GM23338 (cell line): ENCODE results near the gene RPL28. TPM values are rescaled to one million over a fixed set of nuclear protein-coding genes. Genes with fewer than 3 reads are reported as not detected.

Experiments
- ATAC-seq: fragments of 200-7000 bp; cut with Tn5 transposase; 3 replicates; pipeline ENCODE4 v1.9.1; 2020
- DNase-seq: peaks from one replicate; pipeline ENCODE4 v3.0.0-alpha.2; 2015; ENCODE audit warnings: low spot score
- H2AFZ ChIP-seq: fragments of 200-600 bp; sonication (generic); 2 replicates; pipeline ENCODE4 v1.8.0; 2016; ENCODE audit warnings: antibody characterized with exemption, mild to moderate bottlenecking, moderate library complexity
- H3F3A ChIP-seq: fragments of 200-600 bp; sonication (generic); replicated peaks from 2 replicates; pipeline ENCODE4 v1.8.0; 2017; ENCODE audit warnings: antibody characterized with exemption, mixed run types, low read depth
- H3K27ac ChIP-seq: fragments of 200-600 bp; sonication (generic); 2 replicates; pipeline ENCODE4 v1.6.1; 2016; ENCODE audit warnings: low read depth
- H3K27me3 ChIP-seq: fragments of 200-600 bp; sonication (generic); 2 replicates; pipeline ENCODE4 v1.8.0; 2016; ENCODE audit warnings: mild to moderate bottlenecking, mixed run types, moderate library complexity; ENCODE audit not compliant: insufficient read depth
- H3K36me3 ChIP-seq: fragments of 200-600 bp; sonication (generic); 2 replicates; pipeline ENCODE4 v1.8.0; 2016; ENCODE audit warnings: mild to moderate bottlenecking; ENCODE audit not compliant: insufficient read depth
- H3K4me1 ChIP-seq: fragments of 200-600 bp; sonication (generic); 2 replicates; pipeline ENCODE4 v1.8.0; 2016; ENCODE audit warnings: mild to moderate bottlenecking, moderate library complexity; ENCODE audit not compliant: insufficient read depth
- H3K4me2 ChIP-seq: fragments of 200-600 bp; sonication (generic); 2 replicates; pipeline ENCODE4 v1.7.1; 2017; ENCODE audit warnings: mixed run types
- H3K4me3 ChIP-seq: fragments of 200-600 bp; sonication (generic); 2 replicates; pipeline ENCODE4 v1.6.1; 2016; ENCODE audit warnings: mixed run types
- H3K79me2 ChIP-seq: fragments of 200-600 bp; sonication (generic); replicated peaks from 2 replicates; pipeline ENCODE4 v1.8.0; 2017; ENCODE audit warnings: mild to moderate bottlenecking; ENCODE audit not compliant: insufficient read depth
- H3K9me2 ChIP-seq: fragments of 200-600 bp; sonication (generic); 2 replicates; pipeline ENCODE4 v1.8.0; 2017; ENCODE audit not compliant: insufficient read depth
- H4K20me1 ChIP-seq: fragments of 200-600 bp; sonication (generic); replicated peaks from 2 replicates; pipeline ENCODE4 v1.8.0; 2017; ENCODE audit warnings: mild to moderate bottlenecking; ENCODE audit not compliant: insufficient read depth
- H3K27ac Mint-ChIP-seq: 2 replicates; pipeline ENCODE4 v1.8.0; 2020; ENCODE audit warnings: inconsistent platforms, mild to moderate bottlenecking, moderate library complexity, mixed read lengths
- H3K27me3 Mint-ChIP-seq: 3 replicates; pipeline ENCODE4 v1.8.0; 2022; ENCODE audit warnings: low read depth, mild to moderate bottlenecking, moderate library complexity, mixed read lengths, inconsistent platforms; ENCODE audit not compliant: insufficient read depth, poor library complexity
- H3K36me3 Mint-ChIP-seq: 3 replicates; pipeline ENCODE4 v1.8.0; 2021; ENCODE audit warnings: low read depth, mild to moderate bottlenecking, inconsistent platforms, moderate library complexity, mixed read lengths
- H3K4me1 Mint-ChIP-seq: 3 replicates; pipeline ENCODE4 v1.8.0; 2020; ENCODE audit warnings: mild to moderate bottlenecking, inconsistent platforms, mixed read lengths
- H3K4me3 Mint-ChIP-seq: 3 replicates; pipeline ENCODE4 v1.8.0; 2021; ENCODE audit warnings: moderate library complexity, mild to moderate bottlenecking, inconsistent platforms, mixed read lengths
- H3K9me3 Mint-ChIP-seq: 3 replicates; pipeline ENCODE4 v1.8.0; 2020; ENCODE audit warnings: moderate library complexity, mild to moderate bottlenecking, inconsistent platforms, mixed read lengths
- CREB1 ChIP-seq: fragments of 250-450 bp; sonication (Bioruptor Pico); IDR thresholded peaks from 2 replicates; pipeline ENCODE4 v1.5.0; 2020; ENCODE audit warnings: low read depth, mild to moderate bottlenecking, moderate library complexity
- CTCF ChIP-seq, 2 experiments: fragments of 200-600 bp in 1 of 2; sonication (generic) in 1 of 2; conservative IDR thresholded peaks; 2 replicates each; pipeline versions ENCODE4 v1.5.1 to v1.6.1; 2016 to 2017; ENCODE audit warnings: antibody characterized with exemption in 2 of 2, low read depth in 2 of 2, mild to moderate bottlenecking in 2 of 2, moderate library complexity in 1 of 2
- ETS1 ChIP-seq: IDR thresholded peaks from 2 replicates; pipeline ENCODE4 v1.6.1; 2016; ENCODE audit warnings: antibody characterized with exemption
- EZH2 ChIP-seq: fragments of 200-600 bp; sonication (generic); IDR thresholded peaks from one replicate; pipeline ENCODE4 v1.8.0; 2017; ENCODE audit warnings: antibody characterized with exemption, mild to moderate bottlenecking, low read depth; ENCODE audit not compliant: unreplicated experiment
- EZH2phosphoT487 ChIP-seq: fragments of 200-600 bp; sonication (generic); IDR thresholded peaks from one replicate; pipeline ENCODE4 v1.8.1; 2018; ENCODE audit warnings: antibody characterized with exemption; ENCODE audit not compliant: unreplicated experiment
- JUNB ChIP-seq: IDR thresholded peaks from one replicate; pipeline ENCODE4 v1.6.1; 2016; ENCODE audit warnings: antibody characterized with exemption; ENCODE audit not compliant: unreplicated experiment
- NANOG ChIP-seq: IDR thresholded peaks from 2 replicates; pipeline ENCODE4 v1.6.1; 2016; ENCODE audit warnings: antibody characterized with exemption, borderline replicate concordance
- POLR2AphosphoS5 ChIP-seq: IDR thresholded peaks from 2 replicates; pipeline ENCODE4 v1.6.1; 2016; ENCODE audit warnings: antibody characterized with exemption, low read depth
- REST ChIP-seq: IDR thresholded peaks from one replicate; pipeline ENCODE4 v1.6.1; 2018; ENCODE audit warnings: antibody characterized with exemption; ENCODE audit not compliant: unreplicated experiment
- STAT1 ChIP-seq: IDR thresholded peaks from one replicate; pipeline ENCODE4 v1.6.1; 2016; ENCODE audit warnings: antibody characterized with exemption; ENCODE audit not compliant: unreplicated experiment
- ZNF114 ChIP-seq: fragments of 250-450 bp; sonication (Bioruptor Pico); IDR thresholded peaks from 2 replicates; pipeline ENCODE4 v1.5.0; 2020; ENCODE audit warnings: mild to moderate bottlenecking, moderate library complexity
- ZNF331 ChIP-seq: fragments of 250-450 bp; sonication (Bioruptor Pico); IDR thresholded peaks from 2 replicates; pipeline ENCODE4 v1.5.0; 2020; ENCODE audit warnings: low read depth, mild to moderate bottlenecking, moderate library complexity
- ZNF462 ChIP-seq: fragments of 250-450 bp; sonication (Bioruptor Pico); IDR thresholded peaks from 2 replicates; pipeline ENCODE4 v1.5.0; 2020; ENCODE audit warnings: mild to moderate bottlenecking, moderate library complexity
- polyA plus RNA-seq: library from polyadenylated mRNA; unstranded; fragments of >200 nt; fragmentation: Nextera tagmentation; extraction: Ambion mirVana; gene quantifications from 2 replicates; pipeline ENCODE4 v1.2.1, GENCODE V29; 2016
- total RNA-seq: library from RNA; depleted of rRNA; stranded (reverse); fragments of >200 nt; shearing (Covaris generic); gene quantifications from 2 replicates; pipeline ENCODE4 v1.2.3, GENCODE V29; 2014

RPL28 gene
- total and polyA plus RNA-seq, 2 experiments from 2014 or later, result 737 to 1,528 TPM

- H3K4me1 Mint-ChIP-seq, result peaks cover 13% of the 10 kb centered on the region; the same call in 2 of the 3 replicates
These were observed 23.4 kb upstream of the RPL28 start for GRCh38 chr19:55362174-55362989.

More at GRCh38 chr19:55362174-55362989, 23.4 kb upstream of the RPL28 start:
- Histone ChIP-seq H3K36me3 (no peaks in the 10 kb centered on the region), H3K4me2 (0 out of 2 replicates have a peak overlapping the region, but pooled peaks have one; percentile 20), H3K4me3 (no peak overlapping the region), H2AFZ (peak overlapping the region; percentile 43; the same call in 1 of the 2 replicates), H4K20me1 (no peaks in the 10 kb centered on the region), H3F3A (no peaks in the 10 kb centered on the region; the same call in 1 of the 2 replicates), H3K79me2 (no peaks in the 10 kb centered on the region), H3K27ac (no peak overlapping the region), H3K4me1 (no peaks in the 10 kb centered on the region), H3K9me2 (no peaks in the 10 kb centered on the region), H3K27me3 (peaks cover 14% of the 10 kb centered on the region; the same call in 1 of the 2 replicates)
- peak; percentile 10; the same call in 2 of the 3 replicates for ATAC-seq
- Mint-ChIP-seq H3K27ac (no peak overlapping the region), H3K9me3 (no peaks in the 10 kb centered on the region; the same call in 2 of the 3 replicates), H3K36me3 (no peaks in the 10 kb centered on the region), H3K27me3 (peaks cover 26% of the 10 kb centered on the region), H3K4me3 (no peak overlapping the region)
- no peak for DNase-seq
- TF ChIP-seq ZNF331 (CRISPR knock-in tag), result no peak
- TF ChIP-seq JUNB, result no peak
- TF ChIP-seq ZNF114, result no peak
- TF ChIP-seq CREB1 (CRISPR knock-in tag), result no peak
- no peak for TF ChIP-seq CTCF (conservative IDR thresholded peaks at IDR 0.05; ENCODE audit: low read depth in 2 of 2)
- no peak for TF ChIP-seq NANOG
- no peak for TF ChIP-seq ETS1
- TF ChIP-seq ZNF462 (CRISPR knock-in tag), result no peak
- TF ChIP-seq POLR2AphosphoS5, result no peak
- TF ChIP-seq EZH2phosphoT487, result no peak
- no peak for TF ChIP-seq EZH2
- TF ChIP-seq STAT1, result no peak
- no peak for TF ChIP-seq REST
